Immature natural killer cell (primary cell): ENCODE measurements around the gene TES. TPM values are rescaled to one million over a fixed set of nuclear protein-coding genes. Genes with fewer than 3 reads are reported as not detected.
A peak's percentile ranks its signal among the peaks of the same experiment; 100 is the strongest.
"Not testable (repeated sequence)": the region's sequence is repeated elsewhere in the genome, so short reads cannot be mapped to it uniquely, and the experiment has no call there.

Experiments
- DNase-seq, 3 donors: peaks; one replicate each; pipeline ENCODE4 v3.0.0; 2022; ENCODE audit warnings: mixed read lengths in 1 of 3
- H3K27ac Mint-ChIP-seq, 6 donors: one replicate each; pipeline ENCODE4 v1.8.0; 2020; ENCODE audit warnings: mixed read lengths in 6 of 6, mild to moderate bottlenecking in 5 of 6, inconsistent platforms in 4 of 6, moderate library complexity in 3 of 6
- H3K27me3 Mint-ChIP-seq, 3 donors: one replicate each; pipeline ENCODE4 v1.8.0; 2020 to 2021; ENCODE audit warnings: low read depth in 3 of 3, mild to moderate bottlenecking in 3 of 3, mixed read lengths in 3 of 3, moderate library complexity in 3 of 3, inconsistent platforms in 1 of 3
- H3K36me3 Mint-ChIP-seq, 3 donors: one replicate each; pipeline ENCODE4 v1.8.0; 2020; ENCODE audit warnings: mixed read lengths in 3 of 3, inconsistent platforms in 2 of 3, mild to moderate bottlenecking in 2 of 3
- H3K4me1 Mint-ChIP-seq, 2 donors: one replicate each; pipeline ENCODE4 v1.8.0; 2020; ENCODE audit warnings: inconsistent platforms in 2 of 2, mild to moderate bottlenecking in 2 of 2, mixed read lengths in 2 of 2, moderate library complexity in 1 of 2
- H3K4me3 Mint-ChIP-seq, 5 donors: one replicate each; pipeline ENCODE4 v1.8.0; 2020; ENCODE audit warnings: mild to moderate bottlenecking in 5 of 5, mixed read lengths in 5 of 5, inconsistent platforms in 3 of 5, moderate library complexity in 3 of 5
- H3K9me3 Mint-ChIP-seq, 6 donors: one replicate each; pipeline ENCODE4 v1.8.0; 2020; ENCODE audit warnings: mild to moderate bottlenecking in 6 of 6, mixed read lengths in 6 of 6, inconsistent platforms in 4 of 6, moderate library complexity in 3 of 6
- polyA plus RNA-seq, 3 donors: library from polyadenylated mRNA; unstranded; fragments of 300-500 nt; fragmentation: Illumina TruSeq; gene quantifications; one replicate each; pipeline ENCODE4 v1.2.3, GENCODE V29; 2021

Gene TES
- polyA plus RNA-seq, 3 donors from 2014 or later = 235 to 402 (median 325) TPM

DNA sequence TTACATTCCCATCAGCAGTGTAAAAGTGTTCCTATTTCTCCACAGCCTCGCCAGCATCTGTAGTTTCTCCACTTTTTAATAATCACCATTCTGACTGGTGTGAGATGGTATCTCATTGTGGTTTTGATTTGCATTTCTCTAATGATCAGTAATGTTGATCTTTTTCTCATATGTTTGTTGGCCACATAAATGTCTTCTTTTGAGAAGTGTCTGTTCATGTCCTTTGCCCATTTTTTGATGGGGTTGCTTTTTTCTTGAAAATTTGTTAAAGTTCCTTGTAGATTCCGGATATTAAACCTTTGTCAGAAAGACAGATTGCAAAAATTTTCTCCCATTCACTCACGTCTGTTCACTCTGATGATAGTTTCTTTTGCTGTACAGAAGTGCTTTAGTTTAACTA, 35.2 kb upstream of the TES start:
- H3K9me3 Mint-ChIP-seq, H3K36me3 Mint-ChIP-seq, H3K27ac Mint-ChIP-seq, H3K4me1 Mint-ChIP-seq, H3K27me3 Mint-ChIP-seq, DNase-seq, H3K4me3 Mint-ChIP-seq: not testable (repeated sequence)

DNA sequence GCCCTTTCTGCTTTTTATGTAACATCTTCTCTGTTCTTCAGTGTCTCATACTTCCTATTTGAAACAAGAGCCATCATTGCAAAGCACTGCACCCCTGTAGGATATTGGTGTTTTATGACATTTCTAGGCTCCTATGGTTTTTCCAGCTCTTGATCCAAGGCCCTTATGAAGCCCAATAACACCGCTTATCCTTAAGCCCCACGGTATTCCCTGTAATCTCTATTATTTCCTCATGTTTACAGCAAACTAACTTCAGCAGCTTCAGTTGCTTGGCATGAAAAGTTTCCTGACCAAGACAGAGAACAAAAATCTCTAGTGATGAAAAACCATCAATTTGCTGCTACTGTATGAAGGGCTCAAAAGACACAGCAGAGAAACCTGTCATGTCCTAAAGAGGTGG, 34.1 kb upstream of the TES start:
- H3K36me3 Mint-ChIP-seq = no peaks in the 10 kb centered on the region
- peaks cover 2 to 5% (median 2%) of the 10 kb centered on the region in 3 donors for H3K27me3 Mint-ChIP-seq
- no peak for DNase-seq
- H3K4me1 Mint-ChIP-seq = peaks cover 4% of the 10 kb centered on the region in 2 donors
- H3K4me3 Mint-ChIP-seq = no peak overlapping the region
- H3K9me3 Mint-ChIP-seq = no peaks in the 10 kb centered on the region
- H3K27ac Mint-ChIP-seq = no peak overlapping the region

DNA sequence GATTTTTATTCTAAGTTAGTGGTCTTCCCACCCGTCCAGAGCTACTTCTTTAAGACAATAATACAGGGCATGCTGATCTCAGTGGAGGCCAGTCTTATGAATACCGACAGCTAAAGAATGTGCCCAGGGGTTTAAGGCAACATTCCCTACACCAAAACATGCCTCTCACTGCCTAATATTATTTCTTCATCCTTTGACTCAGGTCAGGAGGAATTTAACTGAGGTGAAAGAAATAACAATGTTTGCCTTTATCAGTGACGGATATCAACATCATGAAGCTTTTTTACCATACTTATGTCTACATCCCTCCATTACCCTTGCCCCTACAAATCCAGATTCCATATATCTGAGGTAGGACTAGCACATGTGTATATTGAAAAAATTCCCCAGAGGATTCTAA, 33.3 kb upstream of the TES start:
- peaks cover 2 to 5% (median 2%) of the 10 kb centered on the region in 3 donors for H3K27me3 Mint-ChIP-seq
- H3K9me3 Mint-ChIP-seq = no peaks in the 10 kb centered on the region
- no peak overlapping the region for H3K4me3 Mint-ChIP-seq
- peaks cover 4% of the 10 kb centered on the region in 2 donors for H3K4me1 Mint-ChIP-seq
- no peaks in the 10 kb centered on the region for H3K36me3 Mint-ChIP-seq
- no peak for DNase-seq
- H3K27ac Mint-ChIP-seq = no peak overlapping the region

DNA sequence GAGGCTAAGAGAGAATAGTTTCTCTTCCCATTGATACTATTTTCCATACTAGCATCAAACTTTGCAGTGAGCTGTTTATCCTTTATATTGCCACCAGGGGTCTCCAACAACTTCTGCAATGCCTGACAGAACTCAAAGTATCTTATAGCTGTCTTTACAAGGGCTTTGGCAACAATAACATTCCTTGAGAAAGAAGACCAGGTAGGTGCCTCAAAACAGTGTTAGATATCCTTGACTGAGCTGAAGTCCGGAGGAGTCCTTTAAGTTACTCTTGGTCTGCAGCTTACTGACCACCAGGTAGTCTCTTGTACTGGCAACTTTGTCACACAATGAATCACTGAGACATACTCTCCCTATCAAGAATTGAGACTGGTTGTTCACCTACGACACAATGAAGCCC, 30.0 kb upstream of the TES start:
- H3K4me3 Mint-ChIP-seq = no peak overlapping the region
- H3K9me3 Mint-ChIP-seq = peaks cover 0 to 4% (median 0%) of the 10 kb centered on the region in 6 donors
- no peak overlapping the region for H3K27ac Mint-ChIP-seq
- H3K4me1 Mint-ChIP-seq = peaks cover 4% of the 10 kb centered on the region in 2 donors
- DNase-seq = peak; percentile 60 to 66 (median 65)
- no peaks in the 10 kb centered on the region for H3K27me3 Mint-ChIP-seq
- H3K36me3 Mint-ChIP-seq = no peaks in the 10 kb centered on the region

DNA sequence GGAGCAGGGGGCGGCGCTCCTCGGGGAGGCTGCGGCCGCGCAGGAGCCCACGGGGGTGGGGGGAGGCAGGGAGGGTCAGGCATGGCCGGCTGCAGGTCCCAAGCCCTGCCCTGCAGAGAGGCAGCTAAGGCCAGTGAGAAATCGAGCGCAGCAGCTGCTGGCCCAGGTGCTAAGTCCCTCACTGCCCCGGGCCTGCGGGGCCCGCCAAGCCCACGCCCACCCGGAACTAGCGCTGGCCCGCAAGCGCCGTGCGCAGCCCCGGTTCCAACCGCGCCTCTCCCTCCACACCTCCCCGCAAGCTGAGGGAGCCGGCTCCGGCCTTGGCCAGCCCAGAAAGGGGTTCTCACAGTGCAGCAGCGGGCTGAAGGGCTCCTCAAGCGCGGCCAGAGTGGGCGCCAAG, 28.3 kb upstream of the TES start:
- H3K4me3 Mint-ChIP-seq = no peak overlapping the region
- no peak for DNase-seq
- no peaks in the 10 kb centered on the region for H3K27me3 Mint-ChIP-seq
- H3K9me3 Mint-ChIP-seq = peaks cover 0 to 4% (median 0%) of the 10 kb centered on the region in 6 donors
- peaks cover 4% of the 10 kb centered on the region in 2 donors for H3K4me1 Mint-ChIP-seq
- H3K36me3 Mint-ChIP-seq = no peaks in the 10 kb centered on the region
- H3K27ac Mint-ChIP-seq = no peak overlapping the region

DNA sequence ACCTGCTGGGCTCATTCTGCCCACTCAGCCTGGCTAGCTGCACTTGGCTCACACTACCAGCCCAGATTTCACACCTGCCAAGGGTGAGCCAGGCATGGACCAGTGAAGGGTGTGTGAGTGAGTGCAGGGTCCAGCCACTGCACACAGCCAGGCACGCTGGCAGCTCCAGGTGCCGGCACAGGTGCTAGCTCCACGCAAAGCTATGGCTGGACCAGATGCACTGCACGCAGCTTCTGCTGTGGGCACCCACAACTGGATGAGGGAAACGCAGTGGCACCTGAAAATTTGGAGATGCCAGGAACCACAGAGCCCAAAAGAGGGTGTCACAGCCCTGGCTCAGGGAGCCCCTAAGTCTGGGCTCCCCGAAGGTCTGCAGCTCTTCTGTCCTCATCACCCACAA, 24.9 kb upstream of the TES start:
- H3K4me3 Mint-ChIP-seq = no peak overlapping the region
- peaks cover 0 to 4% (median 3%) of the 10 kb centered on the region in 3 donors for H3K36me3 Mint-ChIP-seq
- no peak overlapping the region for H3K27ac Mint-ChIP-seq
- H3K4me1 Mint-ChIP-seq = peaks cover 1 to 4% of the 10 kb centered on the region in 2 donors
- peaks cover 0 to 5% (median 3%) of the 10 kb centered on the region in 3 donors for H3K27me3 Mint-ChIP-seq
- peaks cover 0 to 5% (median 1%) of the 10 kb centered on the region in 6 donors for H3K9me3 Mint-ChIP-seq
- no peak for DNase-seq

DNA sequence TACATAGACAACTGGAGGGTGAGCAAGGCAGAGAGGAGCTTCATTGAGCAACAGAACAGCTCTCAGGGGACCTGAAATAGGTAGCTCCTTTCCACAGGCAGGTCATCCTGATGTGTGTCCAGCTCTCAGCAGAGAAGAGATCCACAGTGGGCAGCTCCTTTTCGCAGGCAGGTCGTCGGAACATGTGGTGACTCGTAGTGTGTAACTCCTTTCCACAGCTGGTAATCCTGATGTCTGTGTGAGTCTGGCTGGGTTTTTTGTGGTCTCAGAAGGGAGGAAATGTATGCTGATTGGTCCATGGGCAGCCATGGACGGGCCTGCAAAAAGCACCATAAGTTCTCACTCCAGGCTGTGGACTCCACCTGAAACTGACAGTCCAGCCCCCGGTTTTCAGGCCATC, 24.4 kb upstream of the TES start:
- Mint-ChIP-seq H3K27me3 (peaks cover 0 to 5% (median 3%) of the 10 kb centered on the region in 3 donors), H3K9me3 (peaks cover 0 to 5% (median 1%) of the 10 kb centered on the region in 6 donors), H3K27ac (no peak overlapping the region), H3K4me3 (no peak overlapping the region), H3K4me1 (peaks cover 0 to 3% of the 10 kb centered on the region in 2 donors), H3K36me3 (peaks cover 0 to 4% (median 3%) of the 10 kb centered on the region in 3 donors)
- no peak for DNase-seq

DNA sequence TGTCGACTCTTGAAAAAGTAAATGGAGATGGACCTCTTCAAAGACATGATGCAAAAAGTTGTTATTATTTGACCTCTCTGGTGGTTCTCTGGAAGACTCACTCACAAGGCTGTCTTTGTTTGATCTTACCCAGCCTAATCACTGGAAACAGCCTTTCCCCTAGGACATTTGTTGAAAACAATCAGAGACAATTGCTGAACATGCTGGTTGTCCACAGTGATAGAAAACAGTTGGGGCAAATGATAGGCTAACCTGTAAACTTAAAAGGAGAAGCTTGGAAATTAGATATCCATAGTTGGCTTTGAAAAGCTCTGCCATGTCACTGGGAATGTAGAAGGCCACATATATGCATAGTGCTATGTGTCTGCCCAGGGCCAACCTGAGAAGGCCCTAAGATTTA, 22.9 kb upstream of the TES start:
- H3K27me3 Mint-ChIP-seq = peaks cover 0 to 5% (median 3%) of the 10 kb centered on the region in 3 donors
- H3K9me3 Mint-ChIP-seq = peaks cover 0 to 5% (median 1%) of the 10 kb centered on the region in 6 donors
- H3K4me3 Mint-ChIP-seq = no peak overlapping the region
- H3K36me3 Mint-ChIP-seq = peaks cover 0 to 4% (median 3%) of the 10 kb centered on the region in 3 donors
- H3K4me1 Mint-ChIP-seq = no peaks in the 10 kb centered on the region
- H3K27ac Mint-ChIP-seq = no peak overlapping the region
- DNase-seq = no peak

DNA sequence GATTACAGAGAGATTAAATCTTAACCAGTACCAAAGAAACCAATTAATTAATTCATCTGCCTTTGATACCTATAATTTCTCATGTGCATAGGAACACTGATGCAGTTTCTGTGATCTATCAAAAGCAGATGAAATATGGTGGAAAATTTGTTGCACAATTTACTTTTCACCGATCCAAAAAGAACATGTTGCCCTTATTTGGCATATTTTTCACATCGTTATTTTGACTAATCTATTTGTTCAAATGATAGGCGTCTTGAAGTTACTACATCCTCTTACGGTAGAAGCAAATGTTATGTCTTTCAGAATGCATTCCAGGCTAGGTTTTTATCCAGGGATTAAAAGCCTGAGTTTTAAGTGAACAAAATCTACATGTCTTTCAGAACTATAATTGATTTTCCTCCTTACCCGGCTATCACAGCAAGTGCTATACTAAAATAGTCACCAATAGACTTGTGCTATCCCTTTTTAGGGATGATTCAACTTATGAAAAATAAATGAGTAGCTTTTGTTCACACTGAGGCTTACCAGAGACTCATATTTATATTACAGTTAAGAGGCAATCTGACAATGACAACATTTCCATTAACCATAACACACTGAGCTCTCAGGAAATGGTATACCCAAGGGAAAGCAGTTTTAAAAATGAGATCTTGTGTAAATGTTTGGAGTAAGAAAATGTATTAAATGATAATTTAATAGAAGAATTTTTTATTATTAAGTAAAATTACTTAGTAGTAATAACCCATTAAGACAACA, 16.8 kb upstream of the TES start:
- Mint-ChIP-seq H3K4me3 (no peak overlapping the region), H3K4me1 (no peaks in the 10 kb centered on the region), H3K9me3 (no peaks in the 10 kb centered on the region), H3K27ac (no peak overlapping the region), H3K27me3 (peaks cover 4 to 6% (median 5%) of the 10 kb centered on the region in 3 donors), H3K36me3 (no peaks in the 10 kb centered on the region)
- no peak for DNase-seq

DNA sequence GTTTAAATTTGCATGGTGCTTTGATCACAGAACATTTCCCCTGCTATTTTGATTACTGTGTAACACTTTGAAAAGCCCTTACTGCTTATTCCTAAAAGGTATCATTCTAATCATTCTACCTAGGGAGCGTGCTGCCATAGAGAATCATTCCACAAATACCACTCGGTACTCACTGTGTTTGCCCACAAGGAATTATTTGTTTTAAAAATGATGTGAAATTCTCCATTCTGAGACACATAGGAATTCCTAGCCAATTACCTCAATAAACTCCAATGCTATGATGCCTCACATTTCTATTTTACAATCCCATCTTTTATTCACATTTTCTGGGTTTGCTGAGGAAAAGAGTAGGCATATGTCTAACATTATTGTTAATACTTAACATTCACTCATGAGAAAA, 16.2 kb upstream of the TES start:
- Mint-ChIP-seq H3K4me1 (no peaks in the 10 kb centered on the region), H3K4me3 (no peak overlapping the region), H3K9me3 (no peaks in the 10 kb centered on the region), H3K27ac (no peak overlapping the region), H3K27me3 (peaks cover 3 to 5% (median 4%) of the 10 kb centered on the region in 3 donors), H3K36me3 (no peaks in the 10 kb centered on the region)
- no peak for DNase-seq

DNA sequence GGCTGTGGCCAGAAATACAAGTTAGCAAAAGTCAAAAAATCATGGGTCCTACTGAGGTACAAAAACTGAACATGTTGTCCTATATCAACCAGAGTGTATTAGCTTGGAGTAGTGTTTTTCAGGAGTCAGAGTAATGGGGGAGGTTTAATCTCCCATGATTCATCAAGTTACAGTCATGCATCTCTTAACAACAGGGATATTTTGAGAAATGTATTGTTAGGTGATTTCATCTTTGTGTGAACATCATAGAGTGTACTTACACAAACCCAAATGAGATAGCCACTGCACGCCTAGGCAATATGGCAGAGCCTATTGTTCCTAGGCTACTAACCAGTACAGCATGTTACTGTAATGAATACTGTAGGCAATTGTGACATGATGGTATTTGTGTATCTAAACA, 14.9 kb upstream of the TES start:
- Mint-ChIP-seq H3K9me3 (no peaks in the 10 kb centered on the region), H3K27ac (no peak overlapping the region), H3K4me1 (no peaks in the 10 kb centered on the region), H3K27me3 (peaks cover 2 to 4% (median 3%) of the 10 kb centered on the region in 3 donors), H3K36me3 (no peaks in the 10 kb centered on the region), H3K4me3 (no peak overlapping the region)
- no peak for DNase-seq

DNA sequence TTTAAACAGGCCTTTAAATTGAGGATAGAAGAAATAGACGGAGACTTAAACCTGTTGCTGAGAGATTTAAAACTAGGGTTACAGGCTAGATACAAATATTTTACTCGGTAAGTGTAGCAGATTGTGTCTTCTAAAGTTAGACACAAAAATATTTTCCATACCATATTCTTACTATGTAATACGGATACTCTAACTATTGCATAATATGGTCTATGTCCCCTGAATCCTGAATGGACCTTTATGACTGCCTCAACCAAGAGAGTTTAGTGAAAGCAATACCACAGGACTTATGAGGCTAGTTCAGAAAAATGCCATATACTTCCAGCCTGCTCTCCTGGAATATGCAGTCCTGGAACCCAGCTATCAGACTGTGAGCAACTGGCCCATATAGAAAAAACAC, 13.4 kb upstream of the TES start:
- Mint-ChIP-seq H3K4me1 (no peaks in the 10 kb centered on the region), H3K27ac (no peak overlapping the region), H3K9me3 (no peaks in the 10 kb centered on the region), H3K4me3 (no peak overlapping the region), H3K36me3 (no peaks in the 10 kb centered on the region), H3K27me3 (peaks cover 2 to 7% (median 3%) of the 10 kb centered on the region in 3 donors)
- DNase-seq = no peak

DNA sequence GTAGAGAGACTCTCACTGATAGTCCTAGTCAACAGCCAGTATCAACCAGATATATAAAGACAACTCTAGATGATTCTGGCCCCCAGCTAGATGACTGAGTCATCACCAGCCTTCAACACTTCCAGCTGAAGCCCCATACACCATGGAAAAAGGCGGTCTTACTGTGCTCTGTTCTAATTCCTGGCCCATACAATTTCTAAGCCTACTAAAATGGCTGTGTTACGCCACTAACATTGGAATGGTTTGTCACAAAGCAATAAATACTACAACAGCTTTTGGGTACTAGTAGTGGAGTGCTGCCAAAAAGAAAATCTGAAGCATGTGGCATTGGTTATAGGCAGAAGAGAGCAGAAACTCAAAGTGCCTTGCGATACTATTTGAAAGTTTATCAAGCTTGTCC, 13.0 kb upstream of the TES start:
- H3K36me3 Mint-ChIP-seq = no peaks in the 10 kb centered on the region
- peaks cover 2 to 7% (median 3%) of the 10 kb centered on the region in 3 donors for H3K27me3 Mint-ChIP-seq
- no peaks in the 10 kb centered on the region for H3K9me3 Mint-ChIP-seq
- no peak overlapping the region for H3K4me3 Mint-ChIP-seq
- no peak for DNase-seq
- no peaks in the 10 kb centered on the region for H3K4me1 Mint-ChIP-seq
- H3K27ac Mint-ChIP-seq = no peak overlapping the region

DNA sequence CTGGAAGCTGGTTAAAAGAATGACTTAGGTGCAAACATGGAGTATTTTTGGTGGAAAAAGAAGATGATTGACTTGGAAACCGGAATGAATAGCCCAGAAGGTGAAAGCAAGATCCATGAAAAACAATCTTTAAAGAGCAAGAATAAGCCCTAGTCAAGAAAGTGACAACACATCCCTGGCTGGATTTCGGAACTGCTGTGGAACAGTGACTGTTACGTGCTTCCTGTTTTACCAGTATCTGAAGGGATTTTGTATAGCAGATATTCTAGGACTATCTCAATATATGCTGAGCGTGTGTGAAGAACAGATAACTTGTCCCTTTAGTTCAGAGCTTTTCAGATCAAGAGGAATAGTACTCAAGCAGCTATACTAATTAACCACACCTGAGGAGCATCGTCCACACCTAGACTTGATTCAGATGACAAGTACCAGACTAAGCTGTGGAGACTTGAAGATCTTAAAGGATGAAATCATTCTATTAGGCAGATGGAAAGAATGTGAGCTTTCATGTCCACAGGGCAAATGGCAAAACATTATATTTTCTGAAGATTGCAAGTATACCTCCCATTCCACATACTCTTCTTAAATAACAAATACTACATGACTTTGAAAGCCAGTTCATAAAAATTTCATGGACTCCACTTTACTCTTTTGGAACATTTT, 11.5 kb upstream of the TES start:
- H3K27me3 Mint-ChIP-seq = peaks cover 2 to 7% (median 3%) of the 10 kb centered on the region in 3 donors
- DNase-seq = no peak
- H3K4me1 Mint-ChIP-seq = no peaks in the 10 kb centered on the region
- no peak overlapping the region for H3K27ac Mint-ChIP-seq
- H3K4me3 Mint-ChIP-seq = no peak overlapping the region
- no peaks in the 10 kb centered on the region for H3K36me3 Mint-ChIP-seq
- no peaks in the 10 kb centered on the region for H3K9me3 Mint-ChIP-seq
